NCI-H1048 (cell line): ENCODE data around the gene HGD.
"Not testable (repeated sequence)": the region's sequence is repeated elsewhere in the genome, so short reads cannot be mapped to it uniquely, and the experiment has no call there.

Source experiments
- DNase-seq: peaks from one replicate; lab custom pipeline; 2025; lab: John Stamatoyannopoulos, UW

Gene HGD, protein sequence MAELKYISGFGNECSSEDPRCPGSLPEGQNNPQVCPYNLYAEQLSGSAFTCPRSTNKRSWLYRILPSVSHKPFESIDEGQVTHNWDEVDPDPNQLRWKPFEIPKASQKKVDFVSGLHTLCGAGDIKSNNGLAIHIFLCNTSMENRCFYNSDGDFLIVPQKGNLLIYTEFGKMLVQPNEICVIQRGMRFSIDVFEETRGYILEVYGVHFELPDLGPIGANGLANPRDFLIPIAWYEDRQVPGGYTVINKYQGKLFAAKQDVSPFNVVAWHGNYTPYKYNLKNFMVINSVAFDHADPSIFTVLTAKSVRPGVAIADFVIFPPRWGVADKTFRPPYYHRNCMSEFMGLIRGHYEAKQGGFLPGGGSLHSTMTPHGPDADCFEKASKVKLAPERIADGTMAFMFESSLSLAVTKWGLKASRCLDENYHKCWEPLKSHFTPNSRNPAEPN

DNA sequence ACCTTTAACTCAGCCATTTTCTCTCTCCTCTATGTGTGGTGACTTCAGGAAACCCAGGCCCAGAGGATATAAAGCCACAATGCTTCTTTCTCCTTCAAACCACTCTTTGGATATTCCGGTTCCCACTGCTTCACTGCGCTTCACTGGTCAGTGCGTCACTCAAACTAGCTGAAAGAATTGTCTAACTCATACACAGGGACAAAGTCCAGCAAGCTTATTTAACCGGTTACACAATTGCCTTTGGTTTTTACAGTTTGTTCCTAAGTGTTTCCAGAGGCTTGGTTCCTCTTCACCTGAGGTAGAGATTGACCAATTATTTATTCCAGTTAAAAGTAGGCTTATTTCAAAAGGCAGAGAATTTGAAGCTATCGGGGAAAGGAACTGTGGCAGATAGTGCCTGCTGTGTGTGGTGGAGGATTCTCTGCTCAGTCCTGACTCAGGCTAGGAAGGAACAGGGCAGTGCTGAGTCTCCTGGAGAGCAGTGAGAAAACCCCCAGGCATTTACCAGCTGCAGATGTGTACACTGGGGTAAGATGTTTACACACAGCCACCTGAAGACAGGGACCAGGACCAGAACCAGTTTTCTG lies at the start of gene HGD:
HGD (minus strand) TSS at position 145 of the 587 bp plus-strand sequence; CDS start at position 17, 128 bp downstream.
- DNase-seq, result no peak

DNA sequence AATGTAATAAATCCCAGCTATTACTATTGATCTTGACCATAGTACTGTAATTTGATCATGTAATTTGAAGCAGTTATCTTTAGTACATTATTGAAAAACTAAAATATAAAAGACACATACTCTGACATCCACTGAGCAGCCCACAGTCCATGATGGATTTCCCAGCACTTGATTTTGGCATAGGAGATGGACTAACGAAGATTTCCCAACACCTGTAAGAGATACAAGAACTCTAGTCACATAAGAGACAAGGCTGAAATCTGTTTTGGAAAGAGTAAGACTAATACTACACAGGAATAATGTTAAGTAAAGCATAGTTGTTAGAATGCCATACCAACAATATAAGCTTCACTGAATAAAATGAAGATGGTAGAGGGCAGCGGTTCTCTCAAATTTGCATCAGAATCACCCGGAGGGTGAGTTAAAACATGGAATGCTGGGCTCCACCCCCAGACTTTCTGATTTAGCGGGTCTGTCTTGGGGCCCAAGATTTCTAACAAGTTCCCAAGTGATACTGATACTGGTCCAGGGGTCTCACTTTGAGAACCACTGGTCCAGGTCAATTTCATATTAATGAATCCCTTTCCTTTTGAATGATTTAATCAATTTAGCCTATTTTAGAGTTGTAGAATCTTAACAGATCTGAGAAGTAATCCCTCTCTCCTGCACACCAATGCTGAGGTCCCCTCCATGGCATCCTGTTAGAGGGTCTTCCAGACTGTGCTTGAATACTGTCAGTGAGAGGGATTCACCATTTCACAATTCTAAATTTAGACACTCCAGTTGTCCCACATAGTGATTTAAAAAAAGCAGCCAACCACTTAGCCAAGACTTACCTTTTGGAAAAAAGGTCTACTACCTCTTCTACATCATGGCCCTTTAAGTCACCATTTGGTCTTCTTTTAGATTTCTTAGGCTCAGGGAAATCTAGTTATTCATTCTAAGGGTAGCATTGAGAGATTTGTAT lies 48.8 kb upstream of the HGD start:
- no peak for DNase-seq

- DNase-seq, result no peak
Observed at GRCh38 chr3:120726791-120727190, 44.8 kb upstream of the HGD start.

DNA sequence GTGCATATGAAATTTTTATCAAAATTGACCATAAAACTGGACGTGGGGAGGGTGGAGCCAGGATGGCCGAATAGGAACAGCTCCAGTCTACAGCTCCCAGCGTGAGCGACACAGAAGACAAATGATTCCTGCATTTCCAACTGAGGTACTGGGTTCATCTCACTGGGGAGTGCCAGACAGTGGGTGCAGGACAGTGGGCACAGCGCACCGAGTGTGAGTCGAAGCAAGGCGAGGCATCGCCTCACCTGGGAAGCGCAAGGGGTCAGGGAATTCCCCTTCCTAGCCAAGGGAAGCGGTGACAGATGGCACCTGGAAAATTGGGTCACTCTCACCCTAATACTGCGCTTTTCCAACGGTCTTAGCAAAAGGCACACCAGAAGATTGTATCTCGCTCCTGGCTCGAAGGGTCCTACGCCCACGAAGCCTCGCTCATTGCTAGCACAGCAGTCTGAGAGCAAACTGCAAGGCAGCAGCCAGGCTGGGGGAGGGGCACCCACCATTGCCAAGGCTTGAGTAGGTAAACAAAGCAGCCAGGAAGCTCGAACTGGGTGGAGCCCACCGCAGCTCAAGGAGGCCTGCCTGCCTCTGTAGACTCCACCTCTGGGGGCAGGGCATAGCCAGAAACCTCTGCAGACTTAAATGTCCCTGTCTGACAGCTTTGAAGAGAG lies 37.3 kb upstream of the HGD start:
- DNase-seq, result not testable (repeated sequence)

GRCh38 chr3:120713262-120713661 lies 31.2 kb upstream of the HGD start:
- DNase-seq, result no peak

GRCh38 chr3:120710369-120710768 lies 28.3 kb upstream of the HGD start:
- DNase-seq, result no peak

- no peak for DNase-seq
Observed at GRCh38 chr3:120708408-120708807, 26.4 kb upstream of the HGD start.

- DNase-seq, result no peak
Observed at GRCh38 chr3:120706950-120707349, 24.9 kb upstream of the HGD start.

DNA sequence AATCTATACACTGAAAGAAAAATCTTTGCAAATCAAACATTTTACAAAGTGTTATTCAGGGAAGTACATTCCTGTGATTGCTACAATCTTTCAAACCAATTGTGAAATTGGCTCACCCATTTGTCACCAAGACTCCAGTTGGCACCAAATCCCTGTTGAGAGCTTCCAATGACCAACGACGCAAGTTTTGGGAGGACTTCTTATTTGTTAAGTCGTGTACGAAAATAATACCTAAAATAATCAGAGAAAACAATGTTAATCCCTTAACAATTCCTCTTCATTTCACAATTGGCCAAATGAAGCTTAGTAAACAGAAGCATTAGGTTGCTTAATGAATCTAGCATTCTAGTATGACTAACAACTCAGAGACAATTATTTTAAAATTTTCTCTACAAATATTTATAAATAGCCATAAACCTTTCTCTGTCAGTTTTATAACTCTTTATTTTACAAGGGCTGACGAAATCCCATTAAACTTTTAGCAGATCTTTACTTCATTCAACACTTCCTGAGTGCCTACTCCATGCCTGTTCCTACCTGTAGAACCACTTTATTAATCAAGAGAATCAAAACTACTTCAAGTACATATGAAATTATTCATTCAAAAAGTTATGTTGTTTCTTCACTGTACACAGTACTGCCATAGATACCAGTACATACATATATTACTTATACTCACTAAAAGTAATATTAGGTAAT lies 24.0 kb upstream of the HGD start:
- no peak for DNase-seq

GRCh38 chr3:120699333-120699732 lies 17.3 kb upstream of the HGD start:
- no peak for DNase-seq

DNA sequence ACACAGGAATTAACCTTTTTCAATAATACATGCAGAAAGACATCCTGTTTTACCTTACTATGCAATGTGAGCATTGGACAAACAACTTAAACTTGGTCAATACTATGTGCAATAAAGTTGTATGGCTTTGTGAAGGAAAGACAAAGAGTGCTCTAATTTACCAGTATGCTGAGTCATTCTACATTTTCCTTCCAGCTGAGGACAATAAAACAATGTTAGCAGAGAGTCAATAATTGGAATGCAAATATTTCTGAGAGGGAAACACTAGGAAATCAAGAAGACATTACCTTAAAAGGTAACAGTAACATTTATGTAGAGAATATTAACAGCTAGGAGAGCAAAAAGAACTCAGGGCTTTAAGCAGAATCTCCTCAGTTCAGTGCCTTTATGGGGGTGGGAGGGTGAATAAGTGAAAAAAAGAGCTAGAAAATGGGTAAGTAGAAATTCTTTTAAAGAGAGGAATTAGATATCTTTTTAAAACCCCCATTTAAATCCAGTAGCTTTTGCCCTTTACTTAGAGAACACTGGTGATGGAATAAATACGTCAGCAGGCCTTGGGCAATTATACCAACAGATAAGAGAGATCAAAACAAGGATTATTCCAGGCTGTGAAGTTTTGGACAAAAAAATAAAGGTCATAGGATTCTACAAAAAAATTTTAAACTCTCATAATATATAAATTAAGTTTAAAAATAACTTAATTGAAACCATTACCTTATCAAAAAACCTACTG lies 11.6 kb upstream of the HGD start:
- peak; percentile 79 for DNase-seq

GRCh38 chr3:120689395-120689794 lies 7.4 kb upstream of the HGD start:
- DNase-seq, result no peak

GRCh38 chr3:120688121-120688520 lies 6.1 kb upstream of the HGD start:
- no peak for DNase-seq

DNA sequence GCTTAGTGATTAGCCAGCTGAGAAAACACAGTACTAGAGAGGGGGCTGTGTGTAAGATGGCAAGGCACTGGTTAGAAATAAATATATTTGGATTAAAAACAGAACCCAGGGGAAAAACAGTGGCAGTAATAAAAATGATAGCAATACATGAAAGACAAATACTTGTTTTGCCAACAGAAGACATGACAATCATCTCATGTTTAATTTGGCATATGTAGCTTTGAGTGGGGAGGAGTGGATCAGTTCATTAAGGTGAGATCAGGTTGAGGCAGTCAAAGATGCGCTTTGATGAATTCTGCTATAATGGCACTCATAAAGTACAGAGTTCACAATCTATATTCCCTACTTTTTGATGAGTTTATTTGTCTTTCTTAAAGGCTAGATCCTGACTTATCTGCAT lies 3.4 kb upstream of the HGD start:
- no peak for DNase-seq

- no peak for DNase-seq
Observed at GRCh38 chr3:120684896-120685295, 2.9 kb upstream of the HGD start.

GRCh38 chr3:120683671-120684301 lies 1.7 kb upstream of the HGD start:
- no peak for DNase-seq

- DNase-seq, result no peak
Observed at GRCh38 chr3:120683213-120683612, 1.2 kb upstream of the HGD start.

DNA sequence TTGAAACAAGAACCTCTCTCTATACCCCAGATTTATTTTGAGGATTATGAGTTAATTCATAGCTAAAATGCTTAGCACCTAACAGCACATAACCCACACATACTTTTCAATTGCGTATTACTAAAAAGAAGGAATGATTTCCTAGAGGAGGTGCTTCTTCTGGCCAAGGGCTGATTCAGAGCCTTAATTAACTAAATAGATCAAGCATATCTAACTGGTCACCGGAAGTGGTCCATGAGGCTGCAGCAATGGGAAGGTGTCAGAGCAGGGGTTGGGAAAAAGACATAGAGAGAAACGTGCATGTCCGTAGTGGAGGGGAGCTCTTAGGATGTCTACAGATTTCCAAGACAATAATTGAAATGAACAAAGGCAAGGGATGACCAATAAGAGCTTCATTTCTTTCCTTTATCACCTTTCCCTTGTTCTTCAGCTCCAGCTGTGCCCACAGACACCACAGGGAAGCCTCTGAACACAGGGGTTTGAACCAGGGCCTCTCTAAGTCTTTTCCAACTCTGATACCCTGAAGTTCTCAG lies 467 bp downstream of the HGD start:
- no peak for DNase-seq

DNA sequence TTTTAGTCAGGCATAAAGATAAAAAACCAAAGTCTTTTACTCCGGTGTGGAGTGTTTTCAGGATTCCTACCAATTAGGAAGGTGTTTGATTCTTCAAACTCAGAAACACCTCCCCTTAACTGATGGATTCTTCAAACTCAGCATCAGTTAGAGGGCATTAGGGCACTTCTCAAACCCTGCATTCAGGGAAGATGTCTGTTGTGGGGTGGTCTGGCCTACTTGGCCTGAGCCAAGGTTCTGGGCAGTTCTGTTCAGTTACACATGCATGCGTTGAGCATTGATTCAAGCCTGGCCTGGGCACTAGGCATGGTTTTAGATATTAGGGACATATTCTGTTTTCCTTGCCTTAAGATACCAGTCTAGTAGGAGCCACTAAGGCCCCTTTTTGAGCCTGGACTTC lies 1.0 kb downstream of the HGD start:
- no peak for DNase-seq
